K562 (cell line): ENCODE results near the gene SCPEP1. TPM values are rescaled to one million over a fixed set of nuclear protein-coding genes. Genes with fewer than 3 reads are reported as not detected.

Source experiments
- ATAC-seq: fragments of 200-7000 bp; cut with Tn5 transposase; 3 replicates; pipeline ENCODE4 v1.9.1; 2020; ENCODE audit warnings: moderate library complexity
- BruUV-seq: library from RNA; stranded (reverse); fragments of 400-500 nt; replicated peaks from 2 replicates; lab custom pipeline; 2021; lab: Mats Ljungman, UMichigan
- CTCF ChIA-PET: fragments of 300-600 bp; formaldehyde crosslinking; extraction: SDS; loops from one replicate; lab custom pipeline; 2021; ENCODE audit warnings: low intra/inter-chr PET ratio; lab: Yijun Ruan, JAX
- POLR2A ChIA-PET: fragments of 300-600, 350-650 bp; sonication (Branson Sonifier 250); formaldehyde crosslinking; extraction: SDS; loops from one replicate; lab custom pipeline; 2021; ENCODE audit warnings: antibody characterized with exemption, inconsistent platforms; lab: Yijun Ruan, JAX
- DNase-seq, 4 experiments: peaks; one replicate each; pipeline versions ENCODE4 v3.0.0 to v3.0.0-alpha.2; 2011 to 2018; ENCODE audit warnings: low spot score in 3 of 4, mixed read lengths in 3 of 4; ENCODE audit errors: extremely low read depth in 1 of 4
- FAIRE-seq: peaks from 2 replicates; lab custom pipeline; 2011; peaks lifted over from hg19 to GRCh38; lab: Jason Lieb, UNC
- H2AFZ ChIP-seq: 2 replicates; pipeline ENCODE4 v1.6.0; 2011; ENCODE audit warnings: low read depth, low read length, control low read depth, inconsistent platforms
- H3K27ac ChIP-seq: fragments of 200-600 bp; 3 replicates; pipeline ENCODE4 v1.8.0; 2011; ENCODE audit warnings: low read depth, mild to moderate bottlenecking, control low read depth, inconsistent platforms, low read length, moderate library complexity, mixed read lengths; ENCODE audit errors: extremely low read depth
- H3K27me3 ChIP-seq, 2 experiments: fragments of 300-600 bp in 1 of 2; 2 replicates in 1 of 2; 3 replicates in 1 of 2; pipeline versions ENCODE4 v1.6.0 to v1.8.0; 2011; ENCODE audit warnings: inconsistent platforms in 2 of 2, low read length in 2 of 2, mild to moderate bottlenecking in 1 of 2, mixed read lengths in 1 of 2, moderate library complexity in 1 of 2; ENCODE audit not compliant: control insufficient read depth in 2 of 2, insufficient read depth in 2 of 2
- H3K36me3 ChIP-seq: fragments of 300-600 bp; 3 replicates; pipeline ENCODE4 v1.8.0; 2011; ENCODE audit warnings: mild to moderate bottlenecking, low read length, inconsistent platforms; ENCODE audit not compliant: control insufficient read depth, insufficient read depth
- H3K4me1 ChIP-seq, 2 experiments: fragments of 200-600 bp in 1 of 2; replicated peaks in 1 of 2; 2 replicates in 1 of 2; 3 replicates in 1 of 2; pipeline versions ENCODE4 v1.5.1 to v1.8.0; 2011; ENCODE audit warnings: inconsistent platforms in 2 of 2, low read length in 2 of 2, mild to moderate bottlenecking in 1 of 2, mixed read lengths in 1 of 2, moderate library complexity in 1 of 2; ENCODE audit not compliant: control insufficient read depth in 2 of 2, insufficient read depth in 2 of 2
- H3K4me2 ChIP-seq: 2 replicates; pipeline ENCODE4 v1.6.1; 2011; ENCODE audit warnings: low read length, control low read depth, inconsistent platforms, mixed read lengths; ENCODE audit not compliant: insufficient read depth
- H3K4me3 ChIP-seq: fragments of 200-600 bp; sonication (generic), shearing (Covaris generic); 2 replicates; pipeline ENCODE4 v1.5.1; 2016; ENCODE audit warnings: control low read depth, inconsistent platforms
- H3K79me2 ChIP-seq: fragments of 200-600 bp; 3 replicates; pipeline ENCODE4 v1.8.0; 2011; ENCODE audit warnings: low read length, inconsistent platforms; ENCODE audit not compliant: control insufficient read depth, insufficient read depth
- H3K9ac ChIP-seq, 2 experiments: 2 replicates each; pipeline versions ENCODE4 v1.6.0 to v1.6.1; 2011; ENCODE audit warnings: low read depth in 2 of 2, low read length in 2 of 2, control low read depth in 1 of 2, inconsistent platforms in 1 of 2, mild to moderate bottlenecking in 1 of 2, mixed read lengths in 1 of 2; ENCODE audit not compliant: insufficient read depth in 1 of 2
- H3K9me1 ChIP-seq: one replicate; pipeline ENCODE4 v1.6.0; 2011; ENCODE audit warnings: inconsistent platforms, mild to moderate bottlenecking, low read length, moderate library complexity; ENCODE audit not compliant: control insufficient read depth, insufficient read depth
- H3K9me3 ChIP-seq: replicated peaks from 2 replicates; pipeline ENCODE4 v1.5.1; 2011; ENCODE audit warnings: low read depth, low read length, inconsistent platforms; ENCODE audit not compliant: control insufficient read depth, insufficient read depth
- H4K20me1 ChIP-seq: replicated peaks from 2 replicates; pipeline ENCODE4 v1.6.1; 2011; ENCODE audit warnings: low read length, inconsistent platforms, mixed read lengths; ENCODE audit not compliant: control insufficient read depth, insufficient read depth
- ATF4 ChIP-seq: fragments of 450-650 bp; formaldehyde crosslinking; IDR thresholded peaks from 2 replicates; pipeline ENCODE4 v1.4.0; 2022; ENCODE audit warnings: mild to moderate bottlenecking, moderate library complexity
- HBP1 ChIP-seq: fragments of 450-650 bp; formaldehyde crosslinking; IDR thresholded peaks from 2 replicates; pipeline ENCODE4 v1.4.0; 2022; ENCODE audit warnings: missing genetic modification characterization
- ILK ChIP-seq: fragments of 450-650 bp; IDR thresholded peaks from 2 replicates; pipeline ENCODE4 v1.6.1; 2016; ENCODE audit warnings: missing genetic modification characterization, low read depth, mild to moderate bottlenecking, missing compliant biosample characterization, moderate library complexity, borderline replicate concordance
- IRF2 ChIP-seq: sonication (generic); formaldehyde crosslinking; IDR thresholded peaks from 2 replicates; pipeline ENCODE4 v1.8.1; 2022; ENCODE audit warnings: mild to moderate bottlenecking, missing genetic modification reagents
- MTF1 ChIP-seq: fragments of 250-450 bp; sonication (Bioruptor Pico); IDR thresholded peaks from 2 replicates; pipeline ENCODE4 v1.9.0; 2021; ENCODE audit warnings: moderate library complexity, mild to moderate bottlenecking, inconsistent platforms, borderline replicate concordance
- NFRKB ChIP-seq: fragments of 450-650 bp; IDR thresholded peaks from 2 replicates; pipeline ENCODE4 v1.6.1; 2016; ENCODE audit warnings: low read depth
- RBM17 ChIP-seq: fragments of 200-400 bp; formaldehyde crosslinking; IDR thresholded peaks from 2 replicates; pipeline ENCODE4 v1.6.1; 2017; ENCODE audit warnings: low read depth, mild to moderate bottlenecking, low read length, borderline replicate concordance
- SFPQ ChIP-seq: fragments of 200-400 bp; formaldehyde crosslinking; IDR thresholded peaks from 2 replicates; pipeline ENCODE4 v1.6.1; 2017; ENCODE audit warnings: mild to moderate bottlenecking, low read depth, low read length, moderate library complexity
- ZNF124 ChIP-seq: sonication (generic); formaldehyde crosslinking; IDR thresholded peaks from 2 replicates; pipeline ENCODE4 v1.8.1; 2022; ENCODE audit warnings: missing genetic modification reagents
- ZNF253 ChIP-seq: fragments of 250-450 bp; sonication (Bioruptor Pico); conservative IDR thresholded peaks from 2 replicates; pipeline ENCODE4 v1.6.1; 2021; ENCODE audit warnings: mild to moderate bottlenecking
- ZNF668 ChIP-seq: fragments of 250-450 bp; sonication (Bioruptor Pico); IDR thresholded peaks from 2 replicates; pipeline ENCODE4 v1.8.0; 2022; ENCODE audit warnings: mild to moderate bottlenecking, inconsistent platforms
- ZNF707 ChIP-seq: fragments of 250-450 bp; sonication (Bioruptor Pico); conservative IDR thresholded peaks from 2 replicates; pipeline ENCODE4 v1.8.0; 2022; ENCODE audit warnings: inconsistent platforms, mild to moderate bottlenecking, moderate library complexity
- ZSCAN29 ChIP-seq: fragments of 450-650 bp; IDR thresholded peaks from 2 replicates; pipeline ENCODE4 v1.6.1; 2017
- WGBS: fragments of 100-300 bp; shearing (Covaris generic); methylation state at CpG from one replicate; pipeline ENCODE4 v1.1.6; 2016; ENCODE audit warnings: low coverage, mixed read lengths; ENCODE audit not compliant: insufficient coverage; ENCODE audit errors: missing lambda C conversion rate; 5-methylcytosine and 5-hydroxymethylcytosine counted together
- in situ Hi-C: fragments of 300-500 bp; cut with MboI; formaldehyde crosslinking; loops from 4 replicates; pipeline ENCODE4 v1.15.0; 2018; ENCODE audit warnings: inconsistent platforms, mixed read lengths
- intact Hi-C: fragments of 100-400 bp; cut with micrococcal nuclease; formaldehyde crosslinking; loops from 2 replicates; pipeline ENCODE4 v1.14.2; 2022
- polyA plus RNA-seq, 8 experiments: library from polyadenylated mRNA; depleted of rRNA in 4 of 8; stranded (reverse) in 5 of 8; unstranded in 3 of 8; fragments of >200 nt; fragmentation: Nextera tagmentation in 2 of 8; fragmentation: Illumina TruSeq in 1 of 8; extraction: Ambion mirVana in 2 of 8; extraction: Trizol in 1 of 8; gene quantifications; 2 replicates each; pipeline versions ENCODE4 v1.2.1 to v1.2.3, GENCODE V29; 2011 to 2014; ENCODE audit warnings: inconsistent platforms in 1 of 8, missing spikeins in 1 of 8
- total RNA-seq, 7 experiments: library from RNA; depleted of rRNA in 6 of 7; stranded (reverse); fragments of >200 nt in 6 of 7; fragmentation: Illumina TruSeq in 2 of 7; extraction: Trizol in 2 of 7; gene quantifications; 2 replicates each; pipeline versions ENCODE4 v1.2.1 to v1.2.3, GENCODE V29; 2011 to 2021; ENCODE audit warnings: low replicate concordance in 1 of 7
- TF ChIP-seq, protein P1 (sequence below): sonication (generic); formaldehyde crosslinking; IDR thresholded peaks from 2 replicates; pipeline ENCODE4 v1.8.0; 2023; ENCODE audit warnings: mild to moderate bottlenecking, missing genetic modification reagents

The SCPEP1 gene
- total and polyA plus RNA-seq, 9 of the 15 experiments (the other 6 are each of a cell fraction or from before 2014, with no cell fraction given), result 5.1 to 14.8 (median 7.2) TPM

DNA sequence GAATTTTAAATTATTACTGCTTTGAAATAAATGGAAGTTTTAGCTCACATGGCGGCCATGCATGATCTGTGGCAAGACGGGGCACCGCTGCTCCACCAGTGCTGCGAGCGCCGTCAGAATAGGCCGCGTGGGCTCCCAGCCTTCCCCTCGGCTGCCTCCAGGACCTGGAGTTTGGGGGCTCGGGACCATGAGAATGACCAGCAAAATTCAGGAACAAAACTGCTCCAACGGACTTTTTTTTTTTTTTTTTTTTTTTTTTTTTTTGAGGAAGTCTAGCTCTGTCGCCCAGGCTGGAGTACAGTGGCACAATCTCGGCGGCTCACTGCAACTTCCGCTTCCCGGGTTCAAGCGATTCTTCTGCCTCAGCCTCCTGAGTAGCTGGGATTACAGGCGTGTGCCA is 68.8 kb downstream of the SCPEP1 start:
- ChIA-PET POLR2A (no interaction called here), CTCF (no interaction called here)
- TF ChIP-seq ZNF253 (CRISPR knock-in tag) (no peak), SFPQ (no peak), ZNF124 (CRISPR knock-in tag) (no peak), MTF1 (no peak), IRF2 (CRISPR knock-in tag) (no peak), ZNF668 (CRISPR knock-in tag) (no peak), ILK (no peak), HBP1 (CRISPR knock-in tag) (no peak), ZSCAN29 (no peak), RBM17 (no peak), NFRKB (no peak), ZNF707 (CRISPR knock-in tag) (no peak), ATF4 (CRISPR knock-in tag) (no peak)
- TF ChIP-seq, protein P1, sequence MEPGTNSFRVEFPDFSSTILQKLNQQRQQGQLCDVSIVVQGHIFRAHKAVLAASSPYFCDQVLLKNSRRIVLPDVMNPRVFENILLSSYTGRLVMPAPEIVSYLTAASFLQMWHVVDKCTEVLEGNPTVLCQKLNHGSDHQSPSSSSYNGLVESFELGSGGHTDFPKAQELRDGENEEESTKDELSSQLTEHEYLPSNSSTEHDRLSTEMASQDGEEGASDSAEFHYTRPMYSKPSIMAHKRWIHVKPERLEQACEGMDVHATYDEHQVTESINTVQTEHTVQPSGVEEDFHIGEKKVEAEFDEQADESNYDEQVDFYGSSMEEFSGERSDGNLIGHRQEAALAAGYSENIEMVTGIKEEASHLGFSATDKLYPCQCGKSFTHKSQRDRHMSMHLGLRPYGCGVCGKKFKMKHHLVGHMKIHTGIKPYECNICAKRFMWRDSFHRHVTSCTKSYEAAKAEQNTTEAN (CRISPR knock-in tag), result no peak
- intact Hi-C loops (no loop called here), in situ Hi-C loops (no loop called here)
- no peak for DNase-seq
- H3K4me1 ChIP-seq, result peaks cover 7 to 15% of the 10 kb centered on the region in 2 experiments; a peak in 3 of 5 replicates
- H3K36me3 ChIP-seq, result no peaks in the 10 kb centered on the region
- WGBS, result 76% methylated on average over 14 of the region's 18 CpGs
- no peak for FAIRE-seq
- no peak for ATAC-seq
- no peak overlapping the region for H2AFZ ChIP-seq
- H3K27me3 ChIP-seq, result no peaks in the 10 kb centered on the region
- H3K9me1 ChIP-seq, result no peaks in the 10 kb centered on the region
- H3K79me2 ChIP-seq, result no peaks in the 10 kb centered on the region
- BruUV-seq, result no TSS peak
- no peaks in the 10 kb centered on the region for H3K9me3 ChIP-seq
- H3K9ac ChIP-seq, result no peak overlapping the region
- no peaks in the 10 kb centered on the region for H4K20me1 ChIP-seq
- no peak overlapping the region for H3K4me3 ChIP-seq
- no peak overlapping the region for H3K27ac ChIP-seq
- H3K4me2 ChIP-seq, result no peak overlapping the region
